H9 (cell line): ENCODE measurements around the gene PNLDC1. TPM values are rescaled to one million over a fixed set of nuclear protein-coding genes. Genes with fewer than 3 reads are reported as not detected.

ENCODE experiments used
- DNase-seq: peaks from one replicate; pipeline ENCODE4 v3.0.0-alpha.2; 2017
- H2AFZ ChIP-seq: one replicate; pipeline ENCODE4 v1.6.1; 2013; ENCODE audit warnings: mild to moderate bottlenecking, low read length, control low read depth, moderate library complexity
- H2AK5ac ChIP-seq: 2 replicates; pipeline ENCODE4 v1.6.1; 2013; ENCODE audit warnings: low read length, control low read depth, mixed read lengths; ENCODE audit not compliant: insufficient read length
- H2BK120ac ChIP-seq: one replicate; pipeline ENCODE4 v1.6.1; 2013; ENCODE audit warnings: low read depth, mild to moderate bottlenecking, low read length, control low read depth, inconsistent platforms; ENCODE audit not compliant: poor library complexity, severe bottlenecking
- H2BK12ac ChIP-seq: 2 replicates; pipeline ENCODE4 v1.6.1; 2013; ENCODE audit warnings: low read length, control low read depth, mixed read lengths, low read depth; ENCODE audit not compliant: insufficient read length
- H2BK15ac ChIP-seq: 2 replicates; pipeline ENCODE4 v1.6.1; 2013; ENCODE audit warnings: low read depth, low read length, control low read depth
- H2BK20ac ChIP-seq: one replicate; pipeline ENCODE4 v1.6.1; 2013; ENCODE audit warnings: low read depth, mild to moderate bottlenecking, low read length, control low read depth, inconsistent platforms; ENCODE audit not compliant: poor library complexity, severe bottlenecking
- H2BK5ac ChIP-seq: 2 replicates; pipeline ENCODE4 v1.6.1; 2013; ENCODE audit warnings: low read length, control low read depth, mixed read lengths; ENCODE audit not compliant: insufficient read length
- H3K14ac ChIP-seq: 2 replicates; pipeline ENCODE4 v1.6.1; 2013; ENCODE audit warnings: low read length, control low read depth; ENCODE audit not compliant: insufficient read depth
- H3K18ac ChIP-seq: 2 replicates; pipeline ENCODE4 v1.6.1; 2013; ENCODE audit warnings: low read depth, mild to moderate bottlenecking, mixed read lengths, low read length, control low read depth; ENCODE audit not compliant: insufficient read length
- H3K23ac ChIP-seq: 2 replicates; pipeline ENCODE4 v1.6.1; 2013; ENCODE audit warnings: low read length, control low read depth, mixed read lengths, low read depth; ENCODE audit not compliant: insufficient read length
- H3K23me2 ChIP-seq: 2 replicates; pipeline ENCODE4 v1.6.1; 2013; ENCODE audit warnings: low read depth, mild to moderate bottlenecking, mixed read lengths, low read length, control low read depth; ENCODE audit not compliant: insufficient read length, poor library complexity, severe bottlenecking
- H3K27ac ChIP-seq: 2 replicates; pipeline ENCODE4 v1.5.1; 2013; ENCODE audit warnings: low read length, control low read depth, mixed read lengths, low read depth; ENCODE audit not compliant: insufficient read length
- H3K27me3 ChIP-seq: 2 replicates; pipeline ENCODE4 v1.6.1; 2013; ENCODE audit warnings: low read length, control low read depth, inconsistent platforms; ENCODE audit not compliant: insufficient read depth
- H3K4ac ChIP-seq: 2 replicates; pipeline ENCODE4 v1.6.1; 2013; ENCODE audit warnings: low read depth, mild to moderate bottlenecking, control low read depth, inconsistent platforms, low read length, moderate library complexity
- H3K4me1 ChIP-seq: 2 replicates; pipeline ENCODE4 v1.6.1; 2013; ENCODE audit warnings: low read length, control low read depth, inconsistent platforms; ENCODE audit not compliant: insufficient read depth
- H3K4me2 ChIP-seq: 2 replicates; pipeline ENCODE4 v1.6.1; 2013; ENCODE audit warnings: low read length, control low read depth, mixed read lengths; ENCODE audit not compliant: insufficient read length, insufficient read depth
- H3K56ac ChIP-seq: 2 replicates; pipeline ENCODE4 v1.6.1; 2013; ENCODE audit warnings: low read depth, mild to moderate bottlenecking, mixed read lengths, low read length, control low read depth; ENCODE audit not compliant: insufficient read length
- H3K79me1 ChIP-seq: 2 replicates; pipeline ENCODE4 v1.6.1; 2013; ENCODE audit warnings: low read depth, mild to moderate bottlenecking, moderate library complexity, low read length, control low read depth, inconsistent platforms; ENCODE audit not compliant: insufficient read depth, poor library complexity, severe bottlenecking
- H3K79me2 ChIP-seq: 2 replicates; pipeline ENCODE4 v1.6.1; 2013; ENCODE audit warnings: low read length, control low read depth, inconsistent platforms; ENCODE audit not compliant: insufficient read depth
- H3K9ac ChIP-seq: 2 replicates; pipeline ENCODE4 v1.6.1; 2013; ENCODE audit warnings: low read length, control low read depth, mixed read lengths; ENCODE audit not compliant: insufficient read length; ENCODE audit errors: extremely low read depth
- H3K9me3 ChIP-seq: one replicate; pipeline ENCODE4 v1.6.1; 2013; ENCODE audit warnings: low read depth, low read length, inconsistent platforms; ENCODE audit not compliant: control insufficient read depth
- H3T11ph ChIP-seq: one replicate; pipeline ENCODE4 v1.6.1; 2013; ENCODE audit warnings: mild to moderate bottlenecking, low read length, control low read depth, inconsistent platforms
- H4K20me1 ChIP-seq: one replicate; pipeline ENCODE4 v1.6.1; 2013; ENCODE audit not compliant: control insufficient read depth, insufficient read length, insufficient read depth
- H4K5ac ChIP-seq: 2 replicates; pipeline ENCODE4 v1.6.1; 2013; ENCODE audit warnings: low read depth, mild to moderate bottlenecking, mixed read lengths, low read length, control low read depth; ENCODE audit not compliant: insufficient read length
- H4K8ac ChIP-seq: replicated peaks from 2 replicates; pipeline ENCODE4 v1.6.1; 2013; ENCODE audit warnings: low read length, control low read depth, mixed read lengths, low read depth; ENCODE audit not compliant: insufficient read length
- H4K91ac ChIP-seq: 2 replicates; pipeline ENCODE4 v1.6.1; 2013; ENCODE audit warnings: low read depth, mild to moderate bottlenecking, moderate library complexity, mixed read lengths, low read length, control low read depth; ENCODE audit not compliant: insufficient read length
- H3K27ac Mint-ChIP-seq, 3 experiments: 2 replicates in 2 of 3; 3 replicates in 1 of 3; pipeline ENCODE4 v1.8.0; 2020 to 2021; ENCODE audit warnings: mixed read lengths in 3 of 3, mild to moderate bottlenecking in 1 of 3, moderate library complexity in 1 of 3
- H3K27me3 Mint-ChIP-seq: 2 replicates; pipeline ENCODE4 v1.8.0; 2021; ENCODE audit warnings: low read depth, mild to moderate bottlenecking, moderate library complexity, mixed read lengths
- H3K36me3 Mint-ChIP-seq, 3 experiments: 2 replicates in 2 of 3; 3 replicates in 1 of 3; pipeline ENCODE4 v1.8.0; 2020 to 2021; ENCODE audit warnings: low read depth in 3 of 3, mixed read lengths in 3 of 3; ENCODE audit not compliant: insufficient read depth in 1 of 3
- H3K4me1 Mint-ChIP-seq, 2 experiments: 2 replicates each; pipeline ENCODE4 v1.8.0; 2020; ENCODE audit warnings: mixed read lengths in 2 of 2
- H3K4me3 Mint-ChIP-seq, 2 experiments: 2 replicates in 1 of 2; 3 replicates in 1 of 2; pipeline ENCODE4 v1.8.0; 2020 to 2021; ENCODE audit warnings: mild to moderate bottlenecking in 2 of 2, mixed read lengths in 2 of 2, moderate library complexity in 1 of 2
- H3K9me3 Mint-ChIP-seq, 2 experiments: 2 replicates in 1 of 2; 3 replicates in 1 of 2; pipeline ENCODE4 v1.8.0; 2020; ENCODE audit warnings: mild to moderate bottlenecking in 2 of 2, mixed read lengths in 2 of 2, moderate library complexity in 1 of 2
- CTCF ChIP-seq: fragments of 200-600 bp; sonication (generic); conservative IDR thresholded peaks from 3 replicates; pipeline ENCODE4 v1.8.0; 2021; ENCODE audit warnings: antibody characterized with exemption, mild to moderate bottlenecking
- WGBS: extraction: QIAGEN DNeasy Blood & Tissue Kit; methylation state at CpG from one replicate; pipeline ENCODE4 v1.1.7; 2013; ENCODE audit warnings: missing lambda C conversion rate, low lambda C conversion rate, mixed read lengths; ENCODE audit not compliant: insufficient read length; ENCODE audit errors: extremely low coverage; 5-methylcytosine and 5-hydroxymethylcytosine counted together
- total RNA-seq: library from RNA; stranded (reverse); gene quantifications from 2 replicates; pipeline ENCODE4 v1.2.1, GENCODE V29; 2021

The PNLDC1 gene
- total RNA-seq, 1 experiment from 2014 or later = not detected

GRCh38 chr6:159836718-159837490 is 36.8 kb downstream of the PNLDC1 start:
- no peak overlapping the region for H4K91ac ChIP-seq
- H2BK20ac ChIP-seq = no peak overlapping the region
- no peak overlapping the region for H3T11ph ChIP-seq
- H3K9me3 ChIP-seq = no peaks in the 10 kb centered on the region
- H3K9ac ChIP-seq = no peak overlapping the region
- no peak for TF ChIP-seq CTCF
- H3K23me2 ChIP-seq = no peaks in the 10 kb centered on the region
- H3K4me1 ChIP-seq = peaks cover 11% of the 10 kb centered on the region; the same call in 1 of the 2 replicates
- Mint-ChIP-seq H3K27me3 (no peaks in the 10 kb centered on the region; the same call in 1 of the 2 replicates), H3K36me3 (no peaks in the 10 kb centered on the region), H3K4me3 (no peak overlapping the region), H3K9me3 (no peaks in the 10 kb centered on the region), H3K27ac (peak overlapping the region in 1 of 3 experiments; percentile 69; a peak in 3 of 7 replicates), H3K4me1 (peaks cover 46 to 49% of the 10 kb centered on the region in 2 experiments)
- no peak overlapping the region for H2BK12ac ChIP-seq
- no peak overlapping the region for H4K5ac ChIP-seq
- H2BK15ac ChIP-seq = no peak overlapping the region
- H3K79me2 ChIP-seq = no peaks in the 10 kb centered on the region
- H4K8ac ChIP-seq = no peak overlapping the region
- WGBS = no CpG with 5 or more reads among the region's 29 CpGs
- H2BK5ac ChIP-seq = no peak overlapping the region
- no peak overlapping the region for H2BK120ac ChIP-seq
- no peak overlapping the region for H2AFZ ChIP-seq
- DNase-seq = no peak
- H3K27ac ChIP-seq = no peak overlapping the region
- H2AK5ac ChIP-seq = no peak overlapping the region
- H4K20me1 ChIP-seq = no peaks in the 10 kb centered on the region
- H3K18ac ChIP-seq = no peak overlapping the region
- no peak overlapping the region for H3K56ac ChIP-seq
- no peak overlapping the region for H3K4ac ChIP-seq
- H3K27me3 ChIP-seq = no peaks in the 10 kb centered on the region
- no peak overlapping the region for H3K4me2 ChIP-seq
- no peaks in the 10 kb centered on the region for H3K79me1 ChIP-seq
- 0 out of 2 replicates have a peak overlapping the region, but pooled peaks have one; percentile 60 for H3K14ac ChIP-seq
- H3K23ac ChIP-seq = no peak overlapping the region
